ENCODE results near the gene B3GNT5. TPM values are rescaled to one million over a fixed set of nuclear protein-coding genes. Genes with fewer than 3 reads are reported as not detected.

B3GNT5 gene
- total RNA-seq, 1 donor from 2014 or later: 19.9 TPM

GRCh38 chr3:183230826-183231225 lies 22.2 kb upstream of the B3GNT5 start:
- H3K27me3 Mint-ChIP-seq (ENCODE audit: low read depth): peaks cover 1% of the 10 kb centered on the region
- no peaks in the 10 kb centered on the region for H3K36me3 Mint-ChIP-seq (ENCODE audit: low read depth)
- no peak overlapping the region for H3K27ac Mint-ChIP-seq (ENCODE audit: unreplicated experiment)
- no peak for TF ChIP-seq CTCF (IDR thresholded peaks at IDR 0.05)
- no peaks in the 10 kb centered on the region for H3K4me1 Mint-ChIP-seq (ENCODE audit: low read depth)
- DNase-seq (ENCODE audit: low spot score): no peak
- H3K9me3 Mint-ChIP-seq (ENCODE audit: low read depth): no peaks in the 10 kb centered on the region
- no peak overlapping the region for H3K4me3 Mint-ChIP-seq (ENCODE audit: unreplicated experiment)

DNA sequence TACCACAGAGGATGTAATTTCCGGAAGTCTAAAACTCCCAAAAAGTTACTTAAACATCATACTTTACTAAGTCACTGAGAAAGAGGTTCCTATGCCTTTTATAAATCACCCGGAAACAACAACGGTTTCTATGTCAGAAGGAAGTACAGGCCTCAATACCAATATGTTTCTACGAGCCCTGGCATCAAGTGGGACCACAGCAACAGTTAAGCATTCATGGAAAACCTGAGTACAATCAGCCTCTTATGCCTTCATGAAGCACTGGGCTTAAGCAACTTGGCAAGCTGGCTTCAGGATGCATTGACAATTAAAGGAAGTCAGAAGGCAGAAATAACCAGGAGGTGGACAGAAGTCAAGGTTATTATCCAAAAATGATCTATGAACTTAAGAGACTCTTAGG lies 19.1 kb upstream of the B3GNT5 start:
- H3K36me3 Mint-ChIP-seq (ENCODE audit: low read depth): no peaks in the 10 kb centered on the region

DNA sequence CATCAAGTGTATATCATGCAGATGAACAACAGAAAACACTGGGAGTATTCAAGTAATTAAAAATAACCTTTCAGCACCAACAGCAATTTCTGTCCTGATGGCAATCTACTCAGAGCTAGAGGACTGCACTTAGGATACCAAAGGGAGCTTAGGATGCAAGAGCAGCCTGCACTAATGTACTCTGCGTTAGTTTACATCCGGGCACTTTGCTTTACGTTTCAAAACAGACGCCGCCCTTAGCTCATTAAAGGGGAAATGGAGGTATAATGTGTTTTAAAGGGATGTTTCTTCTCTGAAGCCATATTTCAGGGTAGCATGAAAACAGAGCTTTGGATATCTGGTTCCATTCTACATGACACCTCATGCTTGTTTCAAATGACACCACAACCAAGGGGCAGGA lies 14.0 kb upstream of the B3GNT5 start:
- peaks cover 7% of the 10 kb centered on the region for H3K36me3 Mint-ChIP-seq (ENCODE audit: low read depth)
- H3K27ac Mint-ChIP-seq (ENCODE audit: unreplicated experiment): no peak overlapping the region
- DNase-seq (ENCODE audit: low spot score): no peak
- H3K9me3 Mint-ChIP-seq (ENCODE audit: low read depth): peaks cover 15% of the 10 kb centered on the region
- H3K27me3 Mint-ChIP-seq (ENCODE audit: low read depth): peaks cover 9% of the 10 kb centered on the region
- no peak overlapping the region for H3K4me3 Mint-ChIP-seq (ENCODE audit: unreplicated experiment)
- TF ChIP-seq CTCF (IDR thresholded peaks at IDR 0.05): no peak
- H3K4me1 Mint-ChIP-seq (ENCODE audit: low read depth): no peaks in the 10 kb centered on the region

More for the DNA sequence above, 19.1 kb upstream of the B3GNT5 start:
- H3K9me3 Mint-ChIP-seq (ENCODE audit: low read depth): no peaks in the 10 kb centered on the region
- DNase-seq (ENCODE audit: low spot score): no peak
- H3K27ac Mint-ChIP-seq (ENCODE audit: unreplicated experiment): no peak overlapping the region
- H3K27me3 Mint-ChIP-seq (ENCODE audit: low read depth): peaks cover 1% of the 10 kb centered on the region
- H3K4me1 Mint-ChIP-seq (ENCODE audit: low read depth): no peaks in the 10 kb centered on the region
- H3K4me3 Mint-ChIP-seq (ENCODE audit: unreplicated experiment): no peak overlapping the region
- TF ChIP-seq CTCF (IDR thresholded peaks at IDR 0.05): no peak

DNA sequence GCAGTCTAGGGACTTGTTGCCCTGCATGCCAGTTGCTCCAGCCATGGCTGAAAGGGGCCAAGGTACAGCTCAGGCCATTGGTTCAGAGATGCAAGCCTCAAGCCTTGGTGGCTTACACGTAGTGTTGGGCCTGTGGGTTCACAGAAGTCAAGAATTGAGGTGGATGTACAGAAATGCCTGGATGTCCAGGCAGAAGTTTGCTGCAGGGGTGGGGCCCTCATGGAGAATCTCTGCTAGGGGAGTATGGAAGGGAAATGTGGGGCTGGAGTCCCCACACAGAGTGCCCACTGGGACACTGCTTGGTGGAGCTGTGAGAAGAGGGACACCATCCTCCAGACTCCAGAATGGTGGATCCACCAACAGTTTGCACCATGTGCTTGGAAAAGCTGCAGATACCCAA lies 10.6 kb upstream of the B3GNT5 start:
- no peak for TF ChIP-seq CTCF (IDR thresholded peaks at IDR 0.05)
- no peak for DNase-seq (ENCODE audit: low spot score)
- Mint-ChIP-seq H3K27me3 (ENCODE audit: low read depth) (peaks cover 9% of the 10 kb centered on the region), H3K4me3 (ENCODE audit: unreplicated experiment) (no peak overlapping the region), H3K9me3 (ENCODE audit: low read depth) (peaks cover 15% of the 10 kb centered on the region), H3K27ac (ENCODE audit: unreplicated experiment) (no peak overlapping the region), H3K36me3 (ENCODE audit: low read depth) (peaks cover 7% of the 10 kb centered on the region), H3K4me1 (ENCODE audit: low read depth) (peaks cover 19% of the 10 kb centered on the region)

DNA sequence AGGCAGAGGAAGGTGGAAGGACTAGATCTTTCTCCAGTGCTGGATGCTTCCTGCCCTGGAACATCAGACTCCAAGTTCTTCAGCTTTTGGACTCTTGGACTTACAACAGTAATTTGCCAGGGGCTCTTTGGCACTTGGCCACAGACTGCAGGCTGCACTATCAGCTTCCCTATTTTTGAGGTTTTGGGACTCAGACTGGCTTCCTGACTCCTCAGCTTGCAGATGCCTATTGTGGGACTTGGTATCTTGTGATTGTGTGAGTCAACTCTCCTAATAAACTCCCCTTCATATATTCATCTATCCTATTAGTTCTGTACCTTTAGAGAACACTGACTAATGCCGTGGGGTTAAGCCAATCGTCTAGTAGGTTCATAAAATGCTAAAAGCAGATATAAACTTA lies 8.8 kb upstream of the B3GNT5 start:
- Mint-ChIP-seq H3K4me1 (ENCODE audit: low read depth) (peaks cover 19% of the 10 kb centered on the region), H3K27me3 (ENCODE audit: low read depth) (peaks cover 8% of the 10 kb centered on the region), H3K36me3 (ENCODE audit: low read depth) (peaks cover 7% of the 10 kb centered on the region), H3K9me3 (ENCODE audit: low read depth) (peaks cover 15% of the 10 kb centered on the region), H3K4me3 (ENCODE audit: unreplicated experiment) (no peak overlapping the region), H3K27ac (ENCODE audit: unreplicated experiment) (no peak overlapping the region)
- DNase-seq (ENCODE audit: low spot score): no peak
- TF ChIP-seq CTCF (IDR thresholded peaks at IDR 0.05): no peak
